Measurements from ENCODE around the gene SBF2. TPM values are rescaled to one million over a fixed set of nuclear protein-coding genes. Genes with fewer than 3 reads are reported as not detected.

SBF2 gene
- total RNA-seq, 2 donors from 2014 or later = 53.8 to 60.8 TPM

DNA sequence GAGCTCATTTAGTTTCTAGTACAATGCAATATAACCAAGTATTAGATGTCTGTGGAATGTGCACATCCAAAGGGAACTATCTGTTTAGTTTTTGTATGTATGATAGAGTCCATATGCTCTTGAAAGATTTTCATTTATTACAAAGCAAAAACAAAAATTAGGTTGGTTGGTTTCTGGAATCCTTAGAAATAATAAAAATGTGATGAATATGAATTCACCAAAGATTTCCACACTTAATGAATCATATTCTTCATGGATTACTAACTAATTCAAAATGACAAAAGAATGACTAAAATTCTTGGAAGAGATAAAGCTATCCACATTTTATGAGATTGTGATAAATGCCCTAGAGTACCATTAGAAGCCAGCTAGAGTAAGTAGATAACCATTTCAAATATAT lies 261.1 kb downstream of the SBF2 start:
- H3K36me3 ChIP-seq = no peaks in the 10 kb centered on the region
- TF ChIP-seq, protein P1, sequence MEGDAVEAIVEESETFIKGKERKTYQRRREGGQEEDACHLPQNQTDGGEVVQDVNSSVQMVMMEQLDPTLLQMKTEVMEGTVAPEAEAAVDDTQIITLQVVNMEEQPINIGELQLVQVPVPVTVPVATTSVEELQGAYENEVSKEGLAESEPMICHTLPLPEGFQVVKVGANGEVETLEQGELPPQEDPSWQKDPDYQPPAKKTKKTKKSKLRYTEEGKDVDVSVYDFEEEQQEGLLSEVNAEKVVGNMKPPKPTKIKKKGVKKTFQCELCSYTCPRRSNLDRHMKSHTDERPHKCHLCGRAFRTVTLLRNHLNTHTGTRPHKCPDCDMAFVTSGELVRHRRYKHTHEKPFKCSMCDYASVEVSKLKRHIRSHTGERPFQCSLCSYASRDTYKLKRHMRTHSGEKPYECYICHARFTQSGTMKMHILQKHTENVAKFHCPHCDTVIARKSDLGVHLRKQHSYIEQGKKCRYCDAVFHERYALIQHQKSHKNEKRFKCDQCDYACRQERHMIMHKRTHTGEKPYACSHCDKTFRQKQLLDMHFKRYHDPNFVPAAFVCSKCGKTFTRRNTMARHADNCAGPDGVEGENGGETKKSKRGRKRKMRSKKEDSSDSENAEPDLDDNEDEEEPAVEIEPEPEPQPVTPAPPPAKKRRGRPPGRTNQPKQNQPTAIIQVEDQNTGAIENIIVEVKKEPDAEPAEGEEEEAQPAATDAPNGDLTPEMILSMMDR (IDR thresholded peaks at IDR 0.05) = no peak
- no peak for ATAC-seq (ENCODE audit: insufficient number of reproducible peaks, low FRiP score, low read depth)
- DNase-seq (ENCODE audit: low spot score) = no peak
- no peaks in the 10 kb centered on the region for H3K27me3 ChIP-seq (replicated peaks; ENCODE audit: insufficient read depth)
- H3K4me1 ChIP-seq (ENCODE audit: control insufficient read depth in 1 of 2, low read depth in 2 of 2) = no peaks in the 10 kb centered on the region
- H3K4me3 ChIP-seq = no peak overlapping the region
- no peak overlapping the region for H3K27ac ChIP-seq
- H3K9me3 ChIP-seq = no peaks in the 10 kb centered on the region

DNA sequence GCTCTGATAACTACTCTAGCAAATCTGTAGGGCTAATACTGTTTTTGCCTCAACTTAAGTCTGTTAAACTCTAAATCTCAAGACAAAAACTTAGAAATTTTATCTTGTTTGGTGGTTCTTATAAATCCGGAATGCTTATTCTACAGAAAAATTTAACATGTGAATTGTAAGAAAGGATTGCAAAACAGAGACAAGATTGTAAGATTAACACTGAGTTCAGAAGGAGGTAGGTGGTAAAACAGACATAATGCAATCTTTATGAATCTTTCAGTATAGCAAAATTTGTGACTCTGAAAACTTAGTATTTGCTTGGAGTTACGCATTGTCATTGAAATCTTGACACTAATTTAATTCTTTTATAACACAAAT lies 263.9 kb downstream of the SBF2 start:
- Histone ChIP-seq H3K4me3 (no peak overlapping the region), H3K27ac (no peak overlapping the region), H3K4me1 (ENCODE audit: control insufficient read depth in 1 of 2, low read depth in 2 of 2) (peaks cover 0 to 5% of the 10 kb centered on the region in 2 donors), H3K27me3 (replicated peaks; ENCODE audit: insufficient read depth) (no peaks in the 10 kb centered on the region), H3K9me3 (no peaks in the 10 kb centered on the region), H3K36me3 (peaks cover 4% of the 10 kb centered on the region)
- TF ChIP-seq, protein P1 (IDR thresholded peaks at IDR 0.05) = no peak
- DNase-seq (ENCODE audit: low spot score) = no peak
- ATAC-seq (ENCODE audit: insufficient number of reproducible peaks, low FRiP score, low read depth) = no peak

DNA sequence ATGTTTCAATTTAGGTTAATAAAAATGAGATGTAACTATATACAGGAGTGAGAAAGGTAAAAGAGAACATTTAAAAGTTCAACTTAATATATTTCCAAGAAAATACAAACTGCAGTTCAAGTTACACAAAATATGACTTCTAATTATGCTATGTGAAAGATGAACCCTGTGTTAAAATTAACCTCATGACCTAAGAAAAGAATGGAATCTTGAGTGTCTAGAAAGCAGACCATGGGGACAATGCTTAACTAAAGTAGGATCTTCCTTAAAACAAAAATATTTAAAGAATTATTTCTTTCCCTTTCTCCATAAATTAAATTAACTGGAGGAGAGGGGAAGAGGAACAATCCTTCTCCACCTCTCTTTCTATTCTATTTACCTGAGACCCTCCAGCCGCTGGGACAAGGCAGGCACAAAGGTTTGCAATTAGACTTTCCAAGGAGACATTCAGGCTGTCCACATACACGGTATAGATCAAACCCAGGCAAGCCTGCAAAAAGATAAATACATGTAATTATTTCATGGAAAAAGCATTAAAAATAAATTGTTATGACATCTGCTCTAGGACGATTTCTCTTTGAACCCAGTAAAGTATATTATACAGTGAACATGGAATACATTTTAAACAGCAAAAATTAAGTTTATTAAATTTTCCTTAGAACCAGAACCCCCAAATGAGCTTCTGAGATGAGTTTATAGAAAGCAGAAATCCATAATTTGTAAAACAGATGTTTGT lies 264.5 kb downstream of the SBF2 start:
- TF ChIP-seq, protein P1 (IDR thresholded peaks at IDR 0.05) = no peak
- peaks cover 0 to 7% of the 10 kb centered on the region in 2 donors for H3K4me1 ChIP-seq (ENCODE audit: control insufficient read depth in 1 of 2, low read depth in 2 of 2)
- DNase-seq (ENCODE audit: low spot score) = no peak
- H3K27me3 ChIP-seq (replicated peaks; ENCODE audit: insufficient read depth) = no peaks in the 10 kb centered on the region
- no peak for ATAC-seq (ENCODE audit: insufficient number of reproducible peaks, low FRiP score, low read depth)
- no peaks in the 10 kb centered on the region for H3K9me3 ChIP-seq
- no peak overlapping the region for H3K27ac ChIP-seq
- no peak overlapping the region for H3K4me3 ChIP-seq
- peaks cover 4% of the 10 kb centered on the region for H3K36me3 ChIP-seq

DNA sequence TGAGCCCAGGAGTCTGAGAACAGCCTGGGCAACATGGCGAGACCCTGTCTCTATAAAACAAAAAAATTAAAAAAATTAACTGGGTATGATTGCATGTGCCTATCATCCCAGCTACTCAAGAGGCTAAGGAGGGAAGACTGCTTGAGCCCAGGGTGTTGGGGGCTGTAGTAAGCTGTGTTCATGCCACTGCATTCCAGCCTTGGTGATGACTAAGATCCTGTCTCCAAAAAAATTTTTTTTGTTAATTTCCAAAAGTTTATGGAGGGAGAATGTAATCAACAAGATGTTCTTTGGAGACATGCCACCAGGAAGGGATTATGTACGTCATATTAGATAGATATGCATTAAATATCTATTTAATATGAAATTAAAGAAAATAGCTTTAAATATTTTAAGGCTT lies 267.5 kb downstream of the SBF2 start:
- no peaks in the 10 kb centered on the region for H3K9me3 ChIP-seq
- H3K4me3 ChIP-seq = no peak overlapping the region
- no peaks in the 10 kb centered on the region for H3K27me3 ChIP-seq (replicated peaks; ENCODE audit: insufficient read depth)
- peaks cover 4% of the 10 kb centered on the region for H3K36me3 ChIP-seq
- TF ChIP-seq, protein P1 (IDR thresholded peaks at IDR 0.05) = no peak
- ATAC-seq (ENCODE audit: insufficient number of reproducible peaks, low FRiP score, low read depth) (no peak), DNase-seq (ENCODE audit: low spot score) (no peak)
- peaks cover 0 to 7% of the 10 kb centered on the region in 2 donors for H3K4me1 ChIP-seq (ENCODE audit: control insufficient read depth in 1 of 2, low read depth in 2 of 2)
- H3K27ac ChIP-seq = no peak overlapping the region

DNA sequence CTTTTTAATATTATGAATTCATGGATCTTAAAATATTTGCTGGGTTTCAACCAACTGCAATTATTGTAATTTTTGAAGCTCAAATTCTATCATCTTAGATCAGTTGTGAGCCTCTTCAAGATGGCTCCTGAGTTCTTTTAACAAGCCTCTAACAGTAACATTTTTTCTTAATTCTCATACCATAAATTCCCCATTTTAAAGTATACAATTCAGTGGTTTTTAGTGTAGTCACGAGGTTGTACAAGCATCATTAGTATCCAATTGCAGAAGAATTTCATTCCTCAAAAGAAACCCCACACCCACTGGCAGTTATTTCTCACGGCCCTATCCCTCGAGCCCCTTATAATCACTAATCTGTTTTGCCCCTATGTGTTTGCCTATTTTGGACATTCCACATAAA lies 270.8 kb downstream of the SBF2 start:
- Histone ChIP-seq H3K27ac (no peak overlapping the region), H3K27me3 (replicated peaks; ENCODE audit: insufficient read depth) (no peaks in the 10 kb centered on the region), H3K9me3 (no peaks in the 10 kb centered on the region), H3K4me1 (ENCODE audit: control insufficient read depth in 1 of 2, low read depth in 2 of 2) (peaks cover under 1 to 7% of the 10 kb centered on the region in 2 donors), H3K4me3 (no peak overlapping the region), H3K36me3 (peaks cover 4% of the 10 kb centered on the region)
- TF ChIP-seq, protein P1 (IDR thresholded peaks at IDR 0.05) = no peak
- DNase-seq (ENCODE audit: low spot score) (no peak), ATAC-seq (ENCODE audit: insufficient number of reproducible peaks, low FRiP score, low read depth) (no peak)
